Stimulated activated CD8-positive, alpha-beta memory T cell treated with anti-CD3 and anti-CD28 coated beads, Interleukin-15, amount 100 ng/mL, for 48 hours (primary cell): ENCODE data around the gene ACSM4.
"Not testable (repeated sequence)": the region's sequence is repeated elsewhere in the genome, so short reads cannot be mapped to it uniquely, and the experiment has no call there.

Source experiments
- DNase-seq, 2 donors: peaks; one replicate each; pipeline ENCODE4 v3.0.0-alpha.2; 2020; ENCODE audit warnings: low read depth in 2 of 2

Gene ACSM4, protein sequence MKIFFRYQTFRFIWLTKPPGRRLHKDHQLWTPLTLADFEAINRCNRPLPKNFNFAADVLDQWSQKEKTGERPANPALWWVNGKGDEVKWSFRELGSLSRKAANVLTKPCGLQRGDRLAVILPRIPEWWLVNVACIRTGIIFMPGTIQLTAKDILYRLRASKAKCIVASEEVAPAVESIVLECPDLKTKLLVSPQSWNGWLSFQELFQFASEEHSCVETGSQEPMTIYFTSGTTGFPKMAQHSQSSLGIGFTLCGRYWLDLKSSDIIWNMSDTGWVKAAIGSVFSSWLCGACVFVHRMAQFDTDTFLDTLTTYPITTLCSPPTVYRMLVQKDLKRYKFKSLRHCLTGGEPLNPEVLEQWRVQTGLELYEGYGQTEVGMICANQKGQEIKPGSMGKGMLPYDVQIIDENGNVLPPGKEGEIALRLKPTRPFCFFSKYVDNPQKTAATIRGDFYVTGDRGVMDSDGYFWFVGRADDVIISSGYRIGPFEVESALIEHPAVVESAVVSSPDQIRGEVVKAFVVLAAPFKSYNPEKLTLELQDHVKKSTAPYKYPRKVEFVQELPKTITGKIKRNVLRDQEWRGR

DNA sequence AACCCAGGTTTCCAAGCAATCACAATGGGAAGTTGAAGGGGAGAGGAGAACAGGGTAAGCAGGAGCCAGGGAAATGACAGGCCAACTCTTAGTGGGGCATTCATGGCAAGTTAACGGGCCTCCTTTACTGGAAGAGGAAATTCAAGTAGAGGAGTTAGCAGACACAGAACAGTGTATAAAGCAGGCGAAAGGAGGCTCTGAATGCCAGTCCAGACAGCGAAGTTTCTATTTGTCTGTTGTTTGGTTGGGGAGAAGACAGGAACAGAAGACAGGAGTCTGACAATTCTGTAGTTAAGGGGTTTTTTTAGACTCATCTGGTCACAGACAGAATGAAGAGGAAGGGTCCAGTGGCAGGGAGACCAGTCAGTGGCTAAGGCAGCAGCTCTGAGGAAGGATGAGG lies at the start of gene ACSM4:
Gene ACSM4, plus strand, starts transcription at position 301 of the 400 bp plus-strand sequence. CDS start 260 bp downstream, outside the sequence.
- DNase-seq = no peak

DNA sequence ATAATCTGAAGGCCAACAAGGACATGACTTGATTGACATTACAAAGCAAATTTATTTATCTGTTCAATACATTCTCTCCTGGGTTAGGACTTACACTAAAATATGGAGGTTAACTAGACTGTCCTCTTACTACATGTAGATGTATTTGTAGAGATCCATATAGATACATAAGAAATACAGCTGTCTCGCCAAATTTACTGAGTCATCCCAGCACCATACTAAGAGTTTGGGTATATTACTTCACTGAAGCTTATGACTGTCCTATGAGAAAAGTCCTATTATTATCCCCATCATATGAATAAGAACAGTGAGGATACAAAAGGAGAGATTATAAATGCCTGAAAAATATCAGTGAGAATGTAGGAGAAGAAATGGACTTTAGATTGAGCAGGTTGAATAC lies 44.8 kb upstream of the ACSM4 start:
- DNase-seq = no peak

DNA sequence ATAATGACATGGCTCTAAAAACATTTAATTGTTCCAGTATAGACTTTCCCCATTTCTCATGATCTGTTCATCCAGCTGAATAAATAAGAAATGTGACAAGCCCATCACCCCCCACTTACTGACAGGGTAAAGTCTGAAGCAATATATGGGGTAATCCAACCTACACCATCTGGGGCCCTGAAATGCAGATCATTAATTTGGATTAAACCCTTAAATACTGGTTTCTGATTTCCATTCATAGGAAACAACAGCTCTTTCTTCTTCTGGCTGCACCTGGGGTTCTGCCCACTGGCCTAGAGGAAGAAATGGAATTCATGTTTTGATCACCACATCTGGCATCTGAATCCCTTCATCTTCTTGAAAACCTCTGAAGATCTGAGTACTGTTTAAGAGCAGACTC lies 39.3 kb upstream of the ACSM4 start:
- no peak for DNase-seq

DNA sequence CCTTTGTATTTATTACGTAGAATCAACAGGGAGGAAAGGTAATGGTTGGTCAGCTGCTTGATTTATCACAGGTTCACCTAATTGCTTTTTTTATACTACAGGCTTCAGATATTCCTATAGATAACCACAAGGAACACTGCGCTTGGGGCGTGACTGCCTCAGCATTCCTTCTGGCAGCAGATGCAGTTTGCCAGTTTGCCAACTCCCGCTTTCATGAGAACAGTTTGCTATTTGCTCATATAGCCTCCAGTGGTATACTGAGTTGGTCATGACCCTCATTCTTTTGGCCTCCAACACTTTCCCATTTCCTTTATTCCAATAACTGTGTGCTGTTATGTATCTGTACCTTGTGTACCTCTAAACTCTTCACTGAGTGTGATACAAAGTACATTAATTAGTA lies 38.6 kb upstream of the ACSM4 start:
- DNase-seq = no peak

DNA sequence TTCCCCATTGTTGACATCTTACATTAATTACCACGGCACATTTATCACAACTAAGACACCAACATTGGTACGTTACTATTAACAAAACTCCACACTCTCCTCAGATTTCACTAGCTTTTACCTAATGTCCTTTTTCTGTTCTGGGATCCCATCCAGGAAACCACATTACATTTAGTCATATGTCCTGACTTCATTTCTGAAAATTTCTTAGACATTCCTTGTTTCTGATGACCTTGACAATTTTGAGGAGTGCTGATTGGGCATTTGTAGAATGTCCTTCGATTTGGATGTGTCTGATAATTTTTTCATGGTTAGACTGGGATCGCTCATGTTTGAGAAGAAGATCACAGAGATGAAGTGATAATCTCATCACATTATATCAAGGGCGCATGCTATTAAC lies 34.6 kb upstream of the ACSM4 start:
- DNase-seq = no peak

DNA sequence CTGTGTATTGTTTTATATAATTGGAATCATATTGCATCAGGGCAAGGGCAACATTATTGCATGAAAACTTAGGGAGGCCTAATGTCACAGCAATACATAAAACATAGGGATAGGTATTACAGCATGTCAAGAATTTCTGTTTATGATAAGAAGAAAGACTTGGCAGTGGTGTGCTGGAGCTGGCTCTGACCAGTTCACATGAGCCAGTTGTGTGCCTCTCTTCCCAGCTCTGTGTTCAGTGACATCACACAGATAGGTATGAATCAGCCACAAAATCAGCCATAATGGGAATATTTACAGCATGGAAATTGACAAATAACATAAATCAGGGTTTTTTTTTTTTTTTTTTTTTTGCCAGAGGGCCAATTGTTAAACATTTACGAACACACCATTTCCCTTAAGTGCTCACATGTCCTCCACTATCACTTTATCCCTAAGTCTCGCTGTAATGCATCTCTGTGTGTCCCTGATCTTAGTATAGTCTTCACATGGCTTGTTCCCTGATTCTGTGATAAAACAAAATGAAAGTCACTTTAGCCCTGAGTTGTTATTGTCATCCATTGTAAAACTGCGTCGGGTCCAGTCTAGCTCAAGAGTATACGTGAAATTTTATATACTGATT lies 31.9 kb upstream of the ACSM4 start:
- DNase-seq = no peak

DNA sequence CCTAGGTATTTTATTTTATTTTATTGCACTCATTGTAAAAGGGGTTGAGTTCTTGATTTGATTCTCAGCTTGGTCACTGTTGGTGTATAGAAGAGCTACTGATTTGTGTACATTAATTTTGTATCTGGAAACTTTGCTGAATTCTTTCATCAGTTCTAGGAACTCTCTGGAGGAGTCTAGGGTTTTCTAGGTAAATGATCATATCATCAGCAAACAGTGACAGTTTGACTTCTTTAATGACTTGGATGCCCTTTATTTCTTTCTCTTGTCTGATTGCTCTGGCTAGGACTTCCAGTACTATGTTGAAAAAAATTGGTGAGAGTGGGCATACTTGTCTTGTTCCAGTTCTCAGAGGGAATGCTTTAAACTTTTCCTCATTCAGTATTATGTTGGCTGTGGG lies 28.4 kb upstream of the ACSM4 start:
- not testable (repeated sequence) for DNase-seq

DNA sequence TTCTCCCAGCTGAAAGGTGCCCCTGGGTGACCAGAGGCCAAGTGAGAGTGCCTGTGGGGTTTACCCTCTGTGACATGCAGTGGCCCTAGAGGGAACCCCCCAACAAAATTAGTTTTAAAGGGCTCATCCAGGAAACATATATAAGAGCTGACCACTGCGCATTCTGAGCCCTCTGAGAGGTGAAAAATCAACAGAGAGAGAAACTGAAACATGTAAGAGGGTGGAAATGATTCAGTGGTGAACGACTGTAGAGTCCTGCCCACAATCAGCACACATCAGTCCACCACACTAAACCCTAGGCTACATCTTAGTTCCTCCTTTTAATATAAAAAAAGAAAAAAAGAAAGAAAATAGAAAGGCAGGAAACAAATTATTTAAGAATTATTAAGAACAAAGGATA lies 21.0 kb upstream of the ACSM4 start:
- DNase-seq = no peak

DNA sequence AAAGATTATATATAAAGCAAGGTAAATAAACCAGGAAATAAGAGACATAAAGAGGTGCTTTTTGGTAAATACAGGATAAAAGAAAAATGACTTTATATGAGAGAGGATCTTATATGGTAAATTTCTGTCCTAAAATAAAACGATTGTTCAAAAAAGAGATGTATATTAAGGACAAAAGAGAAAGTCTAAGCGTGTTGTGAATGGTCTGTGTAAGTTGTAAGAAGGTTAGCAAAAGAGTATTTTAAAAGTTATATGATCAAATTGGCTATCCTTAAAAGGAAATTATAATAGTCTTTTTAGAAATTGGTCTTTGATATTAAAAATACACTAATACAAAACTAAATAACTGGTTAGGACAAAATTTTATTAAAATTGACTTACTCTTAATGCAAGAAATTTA lies 14.1 kb upstream of the ACSM4 start:
- DNase-seq = no peak

DNA sequence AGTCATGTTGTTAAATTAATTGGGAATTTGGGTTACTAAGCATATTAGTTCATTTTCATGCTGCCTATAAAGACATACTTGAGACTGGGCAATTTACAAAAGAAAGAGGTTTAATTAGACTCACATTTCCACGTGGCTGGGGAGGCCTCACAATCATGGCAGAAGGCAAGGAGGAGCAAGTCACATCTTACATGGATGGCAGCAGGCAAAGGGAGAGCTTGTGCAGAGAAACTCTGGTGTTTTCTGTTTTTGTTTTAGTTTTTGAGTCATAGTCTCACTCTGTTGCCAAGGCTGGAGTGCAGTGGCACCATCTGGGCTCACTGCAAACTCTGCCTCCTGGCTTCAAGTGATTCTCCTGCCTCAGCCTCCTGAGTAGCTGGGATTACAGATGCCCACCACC lies 13.3 kb upstream of the ACSM4 start:
- not testable (repeated sequence) for DNase-seq

DNA sequence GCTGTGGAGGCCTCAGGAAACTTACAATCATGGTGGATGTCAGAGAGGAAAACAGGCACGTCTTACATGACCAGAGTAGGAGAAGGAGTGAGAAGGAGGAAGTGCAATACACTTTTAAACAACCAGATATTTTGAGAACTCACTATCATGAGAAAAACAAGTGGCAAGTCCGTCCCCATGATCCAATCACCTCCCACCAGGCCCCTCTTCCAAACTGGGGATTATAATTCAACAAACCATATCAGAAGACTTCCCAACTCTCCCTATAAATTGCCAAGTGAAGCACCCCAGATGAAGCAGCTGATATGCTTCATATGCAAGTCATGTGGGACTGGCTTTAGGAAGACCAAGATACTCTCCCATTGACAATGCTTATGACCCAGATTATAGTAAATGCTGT lies 11.6 kb upstream of the ACSM4 start:
- no peak for DNase-seq

DNA sequence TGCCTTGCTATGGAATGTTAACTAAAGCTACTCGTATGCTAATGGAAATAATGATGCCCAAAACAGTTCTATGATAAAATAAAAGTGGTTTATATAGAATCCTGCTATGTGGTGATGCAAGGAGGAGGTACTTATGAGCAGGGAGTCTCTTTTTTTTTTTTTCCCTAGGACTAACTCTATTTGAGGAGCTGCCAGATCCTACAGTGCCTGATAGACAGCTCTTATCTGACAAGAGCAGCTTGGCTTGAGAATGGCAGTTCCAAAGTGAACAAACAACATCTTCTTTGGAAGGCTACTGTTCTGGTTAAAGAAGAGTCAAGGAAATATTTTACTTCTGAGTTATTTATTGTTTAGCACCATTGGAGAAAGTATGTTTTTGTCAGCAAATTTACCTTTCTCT lies 10.2 kb upstream of the ACSM4 start:
- no peak for DNase-seq

DNA sequence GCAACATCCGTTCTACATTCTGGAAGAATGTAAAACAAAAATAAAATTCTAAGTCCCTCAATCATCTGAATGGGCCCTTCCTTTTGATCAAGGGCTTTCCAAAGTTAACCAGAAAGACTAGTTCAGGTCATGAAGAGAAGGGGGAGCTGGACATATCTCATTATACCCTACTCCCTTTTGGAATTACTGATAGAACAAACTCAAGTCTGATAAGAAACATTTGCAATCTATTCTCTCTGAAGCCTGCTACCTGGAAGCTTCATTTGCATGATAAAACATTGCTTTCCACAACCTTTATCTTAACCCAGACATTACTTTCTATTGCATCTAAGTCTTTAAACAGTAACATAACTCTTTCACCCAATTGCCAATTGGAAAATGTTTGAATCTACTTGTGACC lies 8.3 kb upstream of the ACSM4 start:
- no peak for DNase-seq

DNA sequence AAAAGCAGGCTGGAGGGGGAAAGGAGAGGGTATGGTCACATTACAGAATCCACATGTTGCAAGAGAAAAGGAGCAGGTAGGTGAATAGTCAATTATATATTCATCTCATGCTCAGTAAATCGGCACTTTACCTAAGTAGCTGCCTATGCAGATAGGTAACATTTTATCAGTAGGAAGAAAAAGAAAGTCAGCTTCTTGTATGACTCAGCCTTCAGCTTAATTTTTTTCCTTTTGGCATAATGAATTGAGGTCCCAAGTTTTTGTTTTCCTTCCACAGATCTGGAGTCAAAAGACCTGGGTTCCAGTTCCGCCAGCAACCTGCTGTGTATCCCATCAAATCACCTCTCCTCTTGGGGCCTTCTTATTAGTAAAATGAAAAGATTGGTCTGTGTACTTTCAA lies 6.0 kb upstream of the ACSM4 start:
- DNase-seq = no peak

DNA sequence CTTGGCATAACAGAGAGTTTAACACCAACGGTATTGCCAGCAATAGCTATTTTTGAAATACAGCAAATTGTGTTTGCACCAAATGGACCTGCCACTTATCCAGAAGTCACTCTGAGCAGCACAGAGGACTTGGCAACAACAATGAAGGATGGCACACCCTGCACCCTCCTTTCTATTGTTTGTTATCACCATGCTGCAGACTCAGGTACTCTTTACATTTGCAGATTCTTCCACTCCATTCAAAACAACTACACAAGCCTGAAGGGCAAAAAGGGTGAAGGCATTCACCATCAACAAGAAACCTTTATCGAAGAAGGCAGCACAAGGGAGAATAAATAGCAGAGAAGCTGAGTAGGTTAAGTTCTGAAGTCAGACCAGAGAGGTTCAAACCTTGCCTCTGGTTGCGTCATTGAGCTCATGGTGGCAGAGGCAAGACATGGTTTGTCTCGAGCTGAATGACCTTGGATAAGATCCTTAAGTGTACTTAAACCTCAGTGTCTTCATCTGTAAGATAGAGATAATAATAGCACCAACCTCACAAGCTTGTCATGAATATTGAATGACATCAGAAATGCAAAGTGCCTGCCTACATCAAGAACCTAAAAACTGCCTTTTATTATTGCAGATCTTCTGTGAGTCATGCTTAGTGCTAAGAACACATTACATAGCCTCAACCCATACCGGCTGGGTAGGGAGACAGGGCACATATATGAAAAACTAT lies 1.4 kb upstream of the ACSM4 start:
- no peak for DNase-seq

DNA sequence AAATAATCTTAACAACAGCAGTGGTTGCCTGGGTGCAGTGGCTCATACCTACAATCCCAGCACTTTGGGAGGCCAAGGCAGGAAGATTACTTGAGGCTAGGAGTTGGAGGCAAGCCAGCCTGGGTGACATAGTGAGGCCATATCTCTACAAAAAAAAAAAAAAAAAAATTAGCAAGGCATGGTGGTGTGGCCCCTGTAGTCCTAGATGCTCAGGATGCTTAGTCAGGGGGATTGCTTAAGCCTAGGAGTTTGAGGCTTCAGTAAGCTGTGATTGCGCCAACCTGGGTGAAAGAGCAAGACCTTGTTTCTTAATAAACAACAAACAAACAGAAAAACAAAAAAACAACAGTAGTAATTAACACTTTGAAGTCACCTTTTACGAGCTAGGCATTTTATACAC lies 642 bp upstream of the ACSM4 start:
- DNase-seq = no peak

DNA sequence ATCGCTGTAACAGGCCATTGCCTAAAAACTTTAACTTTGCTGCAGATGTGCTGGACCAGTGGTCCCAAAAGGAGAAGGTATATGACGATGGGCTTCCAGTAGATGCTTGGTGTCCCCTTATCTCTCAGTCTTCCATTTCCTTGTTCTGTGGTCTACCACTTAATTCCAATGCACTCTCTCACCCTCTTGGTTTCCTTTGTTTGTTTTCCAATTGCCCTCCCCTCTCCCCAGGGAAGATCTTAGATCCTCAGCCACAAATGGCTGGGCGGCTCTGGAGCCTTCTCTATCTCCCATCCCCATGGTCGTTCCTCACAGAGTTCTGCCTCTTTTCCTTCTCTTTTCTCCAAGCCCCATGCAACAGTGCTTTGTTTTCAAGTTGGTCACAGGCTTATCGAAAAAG lies 584 bp downstream of the ACSM4 start:
- DNase-seq = no peak

DNA sequence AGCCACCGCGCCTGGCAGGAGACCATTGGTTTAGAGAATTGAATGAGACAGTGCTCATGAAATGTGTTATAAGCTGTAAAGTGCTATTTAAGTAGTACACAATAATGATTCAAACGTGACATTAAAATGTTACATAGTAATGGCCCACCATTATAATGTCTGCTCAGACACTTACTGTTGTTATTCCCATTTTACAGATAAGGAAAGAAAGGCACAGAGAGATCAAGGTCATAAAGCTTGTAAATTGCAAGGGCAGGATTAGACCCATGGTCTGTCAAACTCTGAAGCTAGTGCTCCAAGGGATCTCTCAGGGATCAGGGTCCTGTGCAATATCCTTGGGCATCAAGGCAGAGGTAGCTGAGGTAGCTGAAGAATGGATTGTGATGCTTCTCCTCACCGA lies 6.2 kb downstream of the ACSM4 start:
- no peak for DNase-seq

DNA sequence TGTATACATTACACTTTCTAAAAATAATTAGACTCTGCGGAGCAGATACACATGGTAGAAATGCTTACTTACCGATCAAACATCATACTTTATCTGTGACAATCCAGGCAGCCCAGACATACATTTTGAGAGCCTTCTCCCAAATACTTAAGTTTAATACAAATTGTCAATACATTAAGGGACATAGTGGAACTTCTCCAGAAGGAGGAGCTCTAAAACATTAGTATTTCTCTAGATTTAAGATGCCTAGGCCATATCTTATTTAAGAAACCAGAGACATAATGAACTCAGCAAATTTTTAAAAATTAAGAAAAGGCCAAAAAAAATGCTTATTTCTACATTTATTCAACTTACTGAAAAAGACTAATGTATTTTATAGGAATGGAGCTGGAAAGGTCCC lies 16.1 kb downstream of the ACSM4 start:
- no peak for DNase-seq

DNA sequence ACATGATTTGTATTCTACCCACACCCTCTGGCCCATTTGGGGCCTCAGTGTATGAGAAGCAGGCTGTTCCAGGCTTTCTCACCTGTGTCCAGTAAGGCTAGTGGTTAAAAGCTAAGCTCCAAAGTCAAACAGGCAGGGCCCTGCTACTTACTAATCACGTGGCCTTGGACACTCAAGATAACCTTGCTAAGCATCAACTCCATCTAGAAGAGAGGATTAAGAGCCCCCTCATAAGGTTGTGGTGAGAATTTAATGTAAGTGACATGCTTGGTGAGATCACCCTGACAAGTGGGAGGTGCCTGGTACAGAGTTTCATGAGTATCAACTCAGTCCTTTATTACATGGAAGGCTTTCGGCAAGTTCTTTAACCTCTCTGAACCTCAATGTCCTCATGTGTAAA lies 17.8 kb downstream of the ACSM4 start:
- DNase-seq = no peak

DNA sequence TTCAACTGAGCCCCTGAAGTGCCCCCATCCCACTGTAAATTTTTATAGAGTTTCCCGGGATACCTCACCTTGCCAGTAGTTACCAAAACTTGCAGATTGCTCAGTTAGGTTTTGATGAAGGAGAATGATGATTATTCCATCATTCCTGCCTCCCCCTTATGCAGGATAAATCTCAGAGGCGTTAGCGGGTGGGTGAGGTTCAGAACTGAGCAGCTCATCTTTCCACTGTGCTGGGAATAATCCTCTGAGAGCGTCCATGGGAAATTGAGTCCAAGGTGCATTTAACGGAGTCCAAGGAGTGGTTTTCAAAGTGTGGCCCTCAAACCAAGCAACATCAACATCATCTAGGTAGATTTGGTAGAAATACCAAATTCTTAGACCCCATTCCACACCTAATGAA lies 18.7 kb downstream of the ACSM4 start:
- DNase-seq = no peak

DNA sequence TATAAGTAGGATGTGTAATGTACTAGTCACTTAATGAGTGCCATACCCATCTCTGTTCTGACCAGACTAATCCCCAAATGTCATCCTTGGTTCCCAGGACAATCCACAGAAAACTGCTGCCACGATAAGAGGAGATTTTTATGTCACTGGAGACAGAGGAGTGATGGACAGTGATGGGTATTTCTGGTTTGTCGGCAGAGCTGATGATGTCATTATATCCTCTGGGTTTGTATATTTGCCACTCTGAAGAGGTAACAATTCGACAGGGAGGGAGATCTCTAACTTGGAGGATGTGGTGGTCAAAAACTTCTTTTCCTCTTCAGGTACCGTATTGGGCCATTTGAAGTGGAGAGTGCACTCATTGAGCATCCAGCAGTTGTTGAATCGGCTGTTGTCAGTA lies 20.3 kb downstream of the ACSM4 start:
- no peak for DNase-seq

DNA sequence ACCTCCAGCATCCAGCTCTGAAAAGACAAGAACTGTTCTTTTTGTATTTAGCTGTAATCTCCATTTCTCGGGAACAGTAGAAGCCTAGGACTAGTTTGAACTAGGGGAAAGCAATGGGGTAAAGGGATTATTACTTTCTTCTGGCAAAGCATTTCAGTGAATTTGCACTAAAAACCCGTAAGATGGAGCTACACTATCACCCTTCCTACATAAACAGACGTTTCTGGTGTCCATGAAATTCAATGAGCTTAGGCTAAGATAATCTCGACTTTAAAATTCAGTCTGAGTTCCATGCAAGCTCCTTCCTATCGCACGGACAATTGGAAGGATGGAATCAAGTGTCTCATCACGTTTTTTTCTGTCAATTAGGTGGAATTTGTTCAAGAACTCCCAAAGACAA lies 24.0 kb downstream of the ACSM4 start:
- no peak for DNase-seq
